ENCODE measurements around the gene PMAIP1.

The PMAIP1 gene

GRCh38 chr18:59927246-59927825, 27.5 kb downstream of the PMAIP1 start:
- H3K4me3 ChIP-seq (ENCODE audit: low read length): no peak overlapping the region
- no peak for TF ChIP-seq CTCF (conservative IDR thresholded peaks at IDR 0.05; ENCODE audit: low read depth, low read length)
- peak; percentile 73 for DNase-seq (ENCODE audit: low read depth)

GRCh38 chr18:59928201-59928600, 28.4 kb downstream of the PMAIP1 start:
- no peak for TF ChIP-seq CTCF (conservative IDR thresholded peaks at IDR 0.05; ENCODE audit: low read depth, low read length)
- DNase-seq (ENCODE audit: low read depth): no peak

GRCh38 chr18:59929621-59930295, 30.0 kb downstream of the PMAIP1 start:
- DNase-seq (ENCODE audit: low read depth): no peak
- no peak overlapping the region for H3K4me3 ChIP-seq (ENCODE audit: low read length)
- no peak for TF ChIP-seq CTCF (conservative IDR thresholded peaks at IDR 0.05; ENCODE audit: low read depth, low read length)

More at GRCh38 chr18:59928201-59928600, 28.4 kb downstream of the PMAIP1 start:
- H3K4me3 ChIP-seq (ENCODE audit: low read length): no peak overlapping the region

- no peak overlapping the region for H3K4me3 ChIP-seq (ENCODE audit: low read length)
- TF ChIP-seq CTCF (conservative IDR thresholded peaks at IDR 0.05; ENCODE audit: low read depth, low read length): no peak
- DNase-seq (ENCODE audit: low read depth): no peak
Observed at GRCh38 chr18:59932401-59932800, 32.6 kb downstream of the PMAIP1 start.

- TF ChIP-seq CTCF (conservative IDR thresholded peaks at IDR 0.05; ENCODE audit: low read depth, low read length): no peak
- no peak for DNase-seq (ENCODE audit: low read depth)
- no peak overlapping the region for H3K4me3 ChIP-seq (ENCODE audit: low read length)
Observed at GRCh38 chr18:59938676-59939075, 38.9 kb downstream of the PMAIP1 start.

- no peak overlapping the region for H3K4me3 ChIP-seq (ENCODE audit: low read length)
- no peak for DNase-seq (ENCODE audit: low read depth)
- TF ChIP-seq CTCF (conservative IDR thresholded peaks at IDR 0.05; ENCODE audit: low read depth, low read length): no peak
Observed at GRCh38 chr18:59939127-59939526, 39.3 kb downstream of the PMAIP1 start.

GRCh38 chr18:59940068-59940467, 40.3 kb downstream of the PMAIP1 start:
- H3K4me3 ChIP-seq (ENCODE audit: low read length): no peak overlapping the region
- no peak for TF ChIP-seq CTCF (conservative IDR thresholded peaks at IDR 0.05; ENCODE audit: low read depth, low read length)
- DNase-seq (ENCODE audit: low read depth): no peak
